Measurements from ENCODE around the gene IL22RA1.

The IL22RA1 gene

DNA sequence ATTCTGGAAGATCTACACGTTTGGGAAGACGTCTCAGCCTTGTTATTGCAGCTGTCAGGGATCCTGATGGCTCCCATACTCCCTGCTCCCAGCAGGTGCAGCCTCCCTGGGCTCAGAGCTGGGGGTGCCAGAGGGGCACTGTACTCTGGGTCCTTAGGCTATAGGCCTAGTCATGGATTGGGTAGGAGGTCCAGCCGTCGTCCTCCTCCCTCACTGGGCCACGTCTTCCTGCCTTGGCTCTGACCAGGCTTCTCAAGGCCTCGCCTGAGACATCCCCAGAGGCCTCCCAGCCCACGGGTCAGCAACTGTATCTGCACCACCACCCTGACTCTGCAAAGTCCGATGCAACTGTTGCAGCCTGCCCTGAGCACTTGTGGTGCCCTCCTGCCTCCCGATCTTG is 49.2 kb downstream of the IL22RA1 start:
- no peak for DNase-seq

DNA sequence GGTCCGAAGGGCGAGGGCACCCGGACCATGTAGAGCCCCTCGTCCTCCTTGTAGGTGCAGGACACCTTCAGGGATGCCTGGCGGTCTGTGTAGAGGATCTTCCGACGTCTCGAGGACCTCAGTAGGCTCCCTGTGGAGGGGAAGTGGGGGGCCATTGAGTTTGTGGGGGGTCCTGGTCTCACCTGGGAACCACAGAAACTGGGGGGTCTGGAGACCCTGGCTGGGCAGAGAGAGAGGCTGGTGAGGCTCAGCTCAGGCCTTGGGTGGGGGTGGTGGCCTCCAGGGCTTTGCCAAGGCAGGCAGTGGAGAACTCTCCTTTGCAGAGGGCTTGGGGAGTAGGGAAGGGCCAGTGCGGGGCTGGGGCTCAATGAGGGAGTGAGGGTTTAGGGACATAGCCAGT is 50.0 kb downstream of the IL22RA1 start:
- DNase-seq = no peak

DNA sequence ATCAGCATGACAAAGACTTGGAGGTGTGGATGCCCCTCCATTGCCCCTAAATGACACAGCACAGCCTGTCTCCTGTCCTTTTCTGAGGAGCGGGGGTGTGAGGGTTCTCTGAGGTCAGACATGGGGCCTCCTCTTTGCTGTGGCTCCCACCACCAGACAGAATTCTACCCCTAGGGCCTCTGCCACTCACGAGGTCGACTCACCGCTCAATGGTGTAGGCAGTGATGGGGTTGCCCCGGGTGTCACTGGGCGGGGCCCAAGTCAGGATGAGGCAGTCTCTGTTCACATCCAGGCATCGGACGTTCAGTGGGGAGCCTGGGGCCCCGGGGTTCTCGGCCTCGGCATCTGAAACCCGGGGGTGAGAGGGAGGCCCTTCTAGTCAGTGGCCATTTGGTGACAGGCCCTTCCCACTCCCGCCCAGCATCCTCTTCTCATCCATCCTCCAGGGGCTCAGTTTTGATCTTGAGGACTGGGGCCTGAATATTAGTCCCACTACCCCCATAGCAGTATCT is 50.9 kb downstream of the IL22RA1 start:
- DNase-seq = no peak

DNA sequence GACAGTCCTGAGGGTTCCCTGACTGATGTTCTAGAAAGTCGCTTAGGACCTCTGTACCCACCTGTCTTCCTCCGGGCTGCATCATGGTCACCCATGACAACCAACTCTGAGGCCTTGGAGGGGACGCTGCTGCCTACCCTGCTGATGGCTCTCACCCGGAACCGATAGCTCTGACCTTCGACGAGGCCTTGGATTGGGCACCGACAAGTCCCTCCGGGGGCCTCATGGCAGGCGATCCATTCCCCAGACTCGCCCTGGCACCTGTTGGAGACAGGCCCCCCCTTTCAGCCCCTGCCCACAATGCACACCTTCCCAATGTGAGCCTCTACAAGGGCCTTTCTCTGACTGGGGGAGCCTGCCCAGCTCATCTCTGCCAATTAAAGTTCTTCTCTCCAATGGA is 52.2 kb downstream of the IL22RA1 start:
- no peak for DNase-seq

DNA sequence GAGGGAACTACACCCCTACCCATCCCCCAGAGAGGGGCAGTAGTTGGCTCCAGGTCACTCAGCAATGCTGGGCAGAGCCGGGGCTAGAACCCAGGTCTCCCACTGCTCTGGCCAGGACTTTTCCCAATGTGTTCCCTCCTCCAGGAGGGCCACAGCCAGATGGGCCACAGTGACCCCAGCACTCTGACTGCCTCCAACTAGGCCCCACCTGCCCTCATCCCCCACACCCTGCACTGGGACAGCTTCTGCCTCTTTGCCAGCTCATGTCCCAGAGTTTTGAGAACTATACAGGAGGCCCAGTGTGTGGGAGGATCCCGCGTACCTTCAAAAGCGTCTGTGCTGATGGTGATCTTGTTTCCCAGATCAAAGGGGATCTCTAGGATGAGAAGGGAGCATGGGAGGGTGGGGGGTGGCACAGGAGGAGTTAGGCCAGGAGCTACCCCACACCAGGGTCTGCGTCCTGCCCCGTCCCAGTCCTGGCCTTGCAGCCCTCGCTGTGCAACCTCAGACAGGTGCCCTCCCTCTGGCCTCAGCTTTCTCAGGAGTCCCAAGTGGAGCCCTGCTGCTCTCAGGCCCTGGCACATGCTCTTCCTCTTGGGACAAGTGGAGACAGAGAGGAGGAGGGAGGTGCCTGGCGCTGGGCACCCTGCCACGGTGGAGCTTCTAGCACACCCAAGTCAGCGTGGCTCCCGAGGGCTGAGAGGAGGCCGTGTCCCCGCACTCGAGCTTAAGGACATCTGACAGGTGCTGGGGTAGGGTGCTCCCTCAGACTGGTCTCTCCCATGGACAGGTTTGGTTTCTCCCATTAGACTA is 53.0 kb downstream of the IL22RA1 start:
- no peak for DNase-seq

DNA sequence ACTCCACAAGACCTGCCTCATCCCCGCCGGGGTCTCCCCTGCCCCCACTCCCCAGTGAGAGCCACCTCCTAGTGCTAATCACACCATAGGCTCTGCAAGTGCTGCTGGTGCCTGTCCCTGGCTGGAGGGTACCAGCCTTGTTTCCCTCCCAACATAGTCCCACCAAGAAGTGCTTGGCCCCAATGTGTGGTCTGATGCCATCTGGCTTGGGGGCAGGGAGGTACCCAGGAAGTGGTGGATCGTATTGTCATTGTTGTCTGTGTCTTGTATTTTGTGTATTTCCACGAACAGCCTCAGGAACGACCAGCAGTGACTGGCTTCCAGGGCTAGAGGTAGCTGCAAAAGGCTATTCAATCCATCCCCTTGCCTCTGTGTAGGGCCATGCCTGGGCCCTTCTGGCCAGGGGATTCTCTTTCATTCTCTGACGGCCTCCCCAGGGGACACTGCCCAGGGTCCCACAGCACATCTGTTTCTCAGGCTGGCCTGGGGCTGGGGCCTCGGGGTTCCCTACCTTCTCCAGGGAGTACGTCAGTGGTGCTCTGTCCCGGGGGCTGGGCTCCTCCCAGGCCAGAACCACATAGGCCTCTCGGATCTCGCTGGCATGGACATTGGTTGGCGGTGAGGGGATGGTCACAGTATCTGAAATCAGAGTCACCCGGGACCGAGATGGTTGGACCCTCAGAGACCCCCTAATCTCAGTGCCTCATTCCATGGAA is 53.8 kb downstream of the IL22RA1 start:
- DNase-seq = no peak

DNA sequence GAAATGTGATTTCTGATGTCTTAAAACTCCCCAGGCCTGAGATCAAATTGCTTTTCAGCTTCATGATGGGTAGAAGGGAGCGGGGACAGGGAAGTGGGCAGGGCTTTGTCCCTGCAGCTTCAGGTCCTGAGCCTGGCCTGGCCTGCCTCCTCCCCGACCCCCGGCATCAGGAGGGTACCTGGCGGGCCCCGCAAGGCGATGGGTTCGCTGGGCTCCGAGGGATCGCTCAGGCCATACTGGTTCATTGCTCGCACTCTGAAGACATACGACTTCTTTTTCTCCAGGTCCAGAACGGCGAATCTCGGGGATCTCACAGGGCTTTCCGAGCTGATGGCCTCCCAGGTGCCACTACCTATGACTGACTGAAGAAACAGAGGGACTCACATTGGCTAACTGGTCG is 56.5 kb downstream of the IL22RA1 start:
- DNase-seq = no peak

DNA sequence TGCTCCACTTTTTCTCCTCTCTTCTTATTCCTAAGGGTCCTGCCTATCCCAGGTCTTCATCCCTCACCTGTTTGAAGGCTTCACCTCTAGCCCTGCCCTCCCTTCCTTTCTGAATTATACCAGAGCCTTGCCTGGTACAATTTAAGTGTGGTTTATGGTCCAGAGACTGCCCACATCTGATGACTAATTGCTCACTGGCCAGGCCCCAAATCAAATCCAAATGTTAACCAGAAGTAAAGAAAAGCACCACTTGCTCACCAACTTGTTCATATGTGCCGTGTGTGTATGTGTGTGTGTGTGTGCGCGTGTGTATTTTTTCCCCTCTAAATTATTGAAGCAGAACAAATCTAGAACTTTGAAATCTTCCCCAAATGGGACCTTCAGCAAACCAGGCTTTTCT is 57.4 kb downstream of the IL22RA1 start:
- DNase-seq = no peak

DNA sequence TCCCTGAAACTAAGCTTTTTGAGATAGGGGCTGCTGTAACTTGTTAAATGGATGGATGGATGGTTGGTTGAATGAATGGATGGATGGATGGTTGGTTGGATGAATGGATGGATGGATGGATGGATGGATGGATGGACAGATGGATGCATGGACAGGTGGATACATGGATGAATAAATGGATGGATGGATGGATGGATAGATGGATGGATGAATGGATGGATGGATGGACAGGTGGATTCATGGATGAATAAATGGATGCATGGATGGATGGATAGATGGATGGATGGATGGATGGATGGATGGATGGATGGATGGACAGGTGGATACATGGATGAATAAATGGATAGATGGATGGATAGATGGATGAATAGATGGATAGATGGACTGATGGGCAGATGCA is 57.9 kb downstream of the IL22RA1 start:
- DNase-seq = no peak

DNA sequence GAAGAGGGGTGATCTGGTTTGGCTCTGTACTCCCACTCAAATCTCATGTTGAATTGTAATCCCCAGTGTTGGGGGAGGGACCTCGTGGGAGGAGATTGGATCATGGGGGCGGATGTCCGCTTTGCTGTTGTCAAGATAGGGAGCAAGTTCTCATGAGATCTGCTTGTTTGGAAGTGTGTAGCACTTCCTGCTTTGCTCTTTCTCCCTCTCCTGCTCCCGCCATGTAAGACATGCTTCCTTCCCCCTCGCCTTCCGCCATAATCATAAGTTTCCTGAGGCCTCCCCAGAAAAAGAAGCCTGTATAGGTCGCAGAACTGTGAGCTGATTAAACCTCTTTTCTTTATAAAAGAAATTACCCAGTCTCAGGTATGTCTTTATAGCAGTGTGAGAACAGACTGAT is 58.9 kb downstream of the IL22RA1 start:
- DNase-seq = no peak

DNA sequence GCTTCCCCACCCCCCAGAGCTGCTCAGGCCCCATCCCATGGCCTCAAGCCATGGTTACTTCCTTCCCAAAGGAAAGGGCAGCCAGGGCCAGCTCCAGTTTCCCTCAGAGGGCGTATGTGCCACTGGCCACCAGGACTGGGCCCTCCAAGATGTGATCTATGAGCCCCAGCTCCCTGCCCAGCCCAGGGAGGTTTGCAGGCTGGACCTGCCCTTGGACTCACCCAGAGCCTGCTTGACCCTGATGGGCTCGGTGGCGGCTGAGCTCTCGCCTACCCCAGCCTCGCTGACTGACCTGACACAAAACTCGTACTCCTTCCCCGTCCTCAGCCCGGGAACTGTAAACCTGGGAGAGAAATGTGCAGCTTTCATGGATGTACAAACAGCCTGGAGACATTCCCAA is 60.6 kb downstream of the IL22RA1 start:
- no peak for DNase-seq

DNA sequence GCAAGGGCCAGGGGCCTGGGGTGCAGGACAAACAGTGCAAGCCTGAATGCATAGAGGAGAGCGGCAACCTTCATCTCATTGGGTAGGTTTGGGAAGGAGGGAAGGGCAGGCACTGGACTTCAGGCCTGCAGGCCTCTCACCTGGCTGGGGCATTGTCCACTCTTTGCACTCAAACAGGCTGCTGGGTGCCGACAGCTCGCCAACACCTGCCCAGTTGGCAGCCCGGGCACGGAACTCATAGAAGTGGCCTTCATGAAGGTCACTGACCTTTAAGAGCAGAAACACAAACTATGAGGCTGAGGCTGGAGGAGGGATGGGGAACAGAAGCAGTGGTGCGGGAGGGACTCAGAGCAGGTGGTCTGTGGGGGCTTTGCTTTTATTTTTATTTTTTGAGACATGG is 61.8 kb downstream of the IL22RA1 start:
- no peak for DNase-seq

DNA sequence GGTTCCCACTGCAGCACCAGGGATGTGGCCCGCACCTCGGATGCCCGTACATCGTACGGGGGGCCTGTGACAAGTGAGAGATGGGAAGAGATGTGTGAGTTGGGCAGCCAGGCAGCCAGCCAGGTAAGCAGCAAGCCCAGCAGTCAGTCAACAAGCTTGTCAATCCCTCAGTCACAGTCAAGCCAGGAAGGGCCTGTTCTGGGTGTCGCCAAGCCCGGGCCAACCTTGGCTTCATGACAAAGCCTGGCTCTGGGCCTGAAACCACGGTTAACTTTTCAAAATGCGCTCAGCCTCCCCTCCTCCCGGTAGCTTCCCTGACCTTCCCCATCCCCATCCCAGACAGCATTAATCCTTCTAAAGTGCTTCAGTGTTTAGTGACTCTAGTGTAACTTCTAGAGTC is 62.8 kb downstream of the IL22RA1 start:
- DNase-seq = no peak

DNA sequence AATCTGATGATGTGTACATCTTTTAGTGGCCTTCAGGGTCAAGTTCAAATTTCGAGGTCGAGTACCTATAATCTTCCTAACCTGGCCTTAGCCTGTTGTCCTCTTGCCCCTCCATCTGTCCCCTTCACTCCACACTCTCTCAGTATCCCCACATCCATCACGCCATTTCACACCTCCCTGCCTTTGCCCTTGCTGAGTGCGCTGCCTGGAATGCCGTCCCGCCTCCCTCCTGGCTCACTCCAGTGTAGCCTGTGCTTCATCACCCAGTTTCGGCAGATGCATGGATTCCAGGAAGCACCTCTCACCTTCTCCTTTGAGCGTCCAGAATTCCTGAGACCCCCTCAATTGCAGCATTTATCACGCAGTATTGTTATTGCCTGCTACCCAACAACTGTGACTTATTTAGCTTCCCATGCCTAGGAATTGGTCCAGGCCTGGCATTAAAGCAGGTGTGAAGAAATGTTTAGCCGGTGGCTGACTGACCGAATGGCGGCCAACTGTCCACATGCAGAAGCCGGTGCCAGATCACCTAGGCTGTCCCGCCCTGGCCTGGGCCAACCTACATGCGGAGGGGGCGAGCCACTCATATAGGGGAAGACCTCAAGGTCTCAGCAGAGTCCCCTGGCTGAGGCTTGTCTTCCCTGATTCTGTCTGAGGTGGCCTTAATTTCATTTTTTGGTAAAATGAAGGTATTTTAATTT is 65.5 kb downstream of the IL22RA1 start:
- DNase-seq = no peak

DNA sequence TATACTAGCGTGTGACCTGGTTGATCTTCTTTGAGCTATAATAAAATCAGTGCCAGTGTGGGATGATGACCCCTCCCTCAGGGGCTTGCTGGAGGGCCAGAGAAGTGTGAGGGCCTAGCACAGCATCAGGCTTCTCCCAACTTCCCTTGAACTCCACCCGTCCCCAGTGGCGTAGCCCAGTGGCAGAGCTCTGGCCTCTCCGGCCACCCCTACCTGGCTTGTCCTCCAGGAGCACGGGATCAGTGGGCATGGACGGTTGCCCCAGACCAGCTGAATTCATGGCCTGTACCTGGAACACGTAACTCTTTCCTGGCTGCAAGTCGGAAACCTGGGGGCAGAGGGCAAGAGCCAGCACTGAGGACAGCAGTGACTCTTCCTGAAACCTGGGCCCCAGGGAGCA is 67.0 kb downstream of the IL22RA1 start:
- DNase-seq = no peak

DNA sequence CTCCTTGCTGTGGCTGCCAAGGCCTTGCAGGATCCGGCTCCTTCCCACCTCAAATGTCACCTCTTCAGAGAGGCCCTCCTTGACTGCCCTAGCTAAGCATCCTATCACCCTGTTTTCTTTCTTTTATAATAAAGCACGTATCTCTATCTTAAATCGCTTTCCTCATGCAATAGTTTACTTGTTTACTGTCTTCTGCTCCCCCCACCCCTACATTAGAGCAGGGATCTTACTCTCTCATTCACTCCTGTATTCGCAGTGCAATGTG is 67.4 kb downstream of the IL22RA1 start:
- DNase-seq = no peak

DNA sequence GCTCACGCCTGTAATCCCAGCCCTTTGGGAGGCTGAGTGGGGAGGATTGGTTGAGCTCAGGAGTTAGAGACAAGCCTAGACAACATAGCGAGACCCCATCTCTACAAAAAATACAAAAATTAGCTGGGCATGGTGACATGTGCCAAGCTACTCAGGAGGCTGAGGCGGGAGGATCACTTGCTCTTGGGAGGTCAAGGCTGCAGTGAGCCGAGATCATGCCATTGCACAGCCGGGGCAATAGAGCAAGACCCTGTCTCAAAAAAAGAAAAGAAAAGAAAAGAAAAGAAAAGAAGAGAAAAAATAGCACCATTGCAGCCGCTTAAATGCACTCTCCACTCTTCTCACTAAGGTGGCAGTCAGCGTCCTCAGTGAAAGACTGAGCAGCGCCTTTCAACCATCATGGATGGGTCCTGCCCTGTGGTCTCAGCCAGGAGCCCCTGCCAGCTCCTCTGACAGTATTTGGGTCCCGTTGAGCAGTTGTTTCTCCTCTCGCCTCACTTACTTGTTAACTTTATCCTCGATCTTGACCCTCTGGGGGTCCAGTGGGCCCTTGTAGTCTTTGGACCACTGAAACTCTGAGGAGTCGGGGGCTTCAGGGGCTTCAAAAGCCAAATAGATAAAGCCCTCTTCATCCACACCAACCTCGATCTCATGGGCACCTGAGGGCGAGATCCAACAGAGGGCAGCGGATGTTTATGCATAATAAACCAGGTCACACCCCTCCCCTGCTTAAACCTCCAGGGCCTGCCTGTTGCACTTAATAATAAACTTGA is 67.9 kb downstream of the IL22RA1 start:
- no peak for DNase-seq

DNA sequence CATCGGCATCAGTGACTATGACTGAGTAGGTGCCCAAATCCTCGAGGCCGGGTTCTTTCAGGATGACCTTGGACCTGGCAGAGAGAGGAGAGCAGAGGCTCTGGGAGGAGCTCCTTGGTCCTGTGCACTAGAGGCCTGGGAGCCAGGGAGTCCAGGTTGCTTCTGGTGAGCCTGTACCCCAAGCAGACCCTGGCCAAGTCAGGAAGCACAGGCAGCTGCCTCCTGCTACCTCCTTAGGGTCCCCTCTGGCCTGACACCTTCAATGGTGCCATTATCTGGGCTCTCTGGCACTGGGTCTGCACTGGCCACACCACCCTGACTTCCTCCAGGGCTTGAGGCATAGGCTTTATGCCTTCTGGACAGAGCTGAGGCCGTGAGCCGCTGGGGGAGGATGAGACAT is 68.7 kb downstream of the IL22RA1 start:
- no peak for DNase-seq

DNA sequence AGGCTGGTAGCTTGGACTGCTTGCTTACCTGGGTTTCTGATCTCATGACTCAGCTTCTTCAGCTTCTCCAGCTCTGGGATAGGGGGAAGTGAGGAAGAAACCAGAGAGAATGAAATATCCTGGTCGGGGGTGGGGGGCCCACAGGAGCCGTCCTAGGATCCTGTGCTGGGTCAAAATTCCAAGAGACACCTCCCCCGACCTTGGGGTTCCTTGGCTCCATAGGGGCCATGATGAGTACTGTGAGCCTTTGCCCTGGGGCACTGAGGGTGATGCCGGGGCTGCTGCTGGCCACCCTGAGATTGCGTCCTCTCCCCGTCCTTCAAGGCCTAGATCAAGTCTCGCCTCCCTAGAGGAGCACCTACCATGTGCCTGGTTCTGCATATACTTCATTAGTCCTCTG is 71.0 kb downstream of the IL22RA1 start:
- no peak for DNase-seq

DNA sequence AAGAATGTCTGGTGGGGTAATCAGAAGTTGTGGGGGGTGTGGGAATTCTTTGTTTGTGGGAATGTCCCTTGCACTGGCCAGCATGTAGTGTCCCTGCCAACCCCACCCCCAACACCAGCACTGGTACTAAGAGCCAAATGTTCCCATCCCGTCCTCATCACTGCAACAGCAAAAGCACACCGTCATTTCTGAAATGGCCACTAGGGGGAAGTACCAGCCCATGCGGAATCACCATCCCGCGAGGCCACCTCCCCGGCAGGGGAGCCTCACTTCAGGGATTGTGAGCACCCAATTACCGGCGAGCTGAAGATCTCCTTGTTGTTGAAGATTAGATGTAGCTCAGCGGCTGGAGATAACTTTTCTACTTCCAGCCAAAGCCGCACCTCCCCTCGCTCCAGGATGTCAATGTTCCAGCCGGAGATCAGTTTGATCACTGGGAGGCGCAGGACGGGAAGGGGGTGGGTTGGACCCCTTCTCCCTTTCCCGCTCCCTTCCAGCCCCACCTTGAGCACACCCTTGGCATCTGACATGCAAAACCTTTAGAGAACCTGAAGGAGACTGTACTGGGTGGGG is 72.0 kb downstream of the IL22RA1 start:
- no peak for DNase-seq

DNA sequence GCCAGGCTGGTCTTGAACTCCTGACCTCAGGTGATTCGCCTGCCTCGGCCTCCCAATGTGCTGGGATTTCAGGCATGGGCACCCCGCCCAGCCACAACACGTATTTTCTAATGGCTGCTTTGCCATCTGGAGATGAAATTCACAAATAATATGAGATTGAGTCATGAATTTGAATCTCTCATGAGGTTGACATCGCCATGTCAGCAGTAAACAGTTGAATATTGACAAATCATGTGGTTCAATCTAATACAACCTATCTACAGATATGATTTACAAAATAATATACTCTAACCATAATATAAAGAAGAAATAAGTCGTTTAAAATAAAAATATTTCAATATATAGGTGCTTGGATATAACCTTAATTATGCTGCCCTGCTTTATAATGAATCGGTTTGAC is 73.1 kb downstream of the IL22RA1 start:
- no peak for DNase-seq

Data from GF-D8 (cell line).